Measurements from ENCODE around the gene ARHGAP32. TPM values are rescaled to one million over a fixed set of nuclear protein-coding genes. Genes with fewer than 3 reads are reported as not detected.

The ARHGAP32 gene
- total and polyA plus RNA-seq, 9 donors, result 5.9 to 34.8 (median 28.4) TPM

DNA sequence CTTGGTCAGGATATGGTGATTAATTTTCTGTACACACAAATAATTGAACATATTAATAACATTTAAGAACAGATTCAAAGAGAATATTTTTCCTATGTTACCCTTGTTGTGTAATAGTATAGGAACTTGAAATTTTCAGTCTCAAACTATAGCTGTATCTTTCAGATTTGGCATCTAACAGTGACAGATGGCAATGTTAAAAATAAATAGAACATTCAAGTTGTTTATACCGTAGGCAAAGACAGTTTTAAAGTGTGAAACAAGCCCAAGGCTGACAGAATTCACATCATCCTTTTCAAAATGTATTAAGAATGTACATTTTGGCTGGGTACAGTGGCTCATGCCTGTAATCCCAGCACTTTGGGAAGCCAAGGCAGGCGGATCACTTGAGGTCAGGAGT lies 156.9 kb downstream of the ARHGAP32 start:
- no peak overlapping the region for H3K4me3 ChIP-seq
- intact Hi-C loops (cut with DNase I), result no loop called here
- H3K36me3 ChIP-seq, result no peaks in the 10 kb centered on the region
- TF ChIP-seq, protein P1, sequence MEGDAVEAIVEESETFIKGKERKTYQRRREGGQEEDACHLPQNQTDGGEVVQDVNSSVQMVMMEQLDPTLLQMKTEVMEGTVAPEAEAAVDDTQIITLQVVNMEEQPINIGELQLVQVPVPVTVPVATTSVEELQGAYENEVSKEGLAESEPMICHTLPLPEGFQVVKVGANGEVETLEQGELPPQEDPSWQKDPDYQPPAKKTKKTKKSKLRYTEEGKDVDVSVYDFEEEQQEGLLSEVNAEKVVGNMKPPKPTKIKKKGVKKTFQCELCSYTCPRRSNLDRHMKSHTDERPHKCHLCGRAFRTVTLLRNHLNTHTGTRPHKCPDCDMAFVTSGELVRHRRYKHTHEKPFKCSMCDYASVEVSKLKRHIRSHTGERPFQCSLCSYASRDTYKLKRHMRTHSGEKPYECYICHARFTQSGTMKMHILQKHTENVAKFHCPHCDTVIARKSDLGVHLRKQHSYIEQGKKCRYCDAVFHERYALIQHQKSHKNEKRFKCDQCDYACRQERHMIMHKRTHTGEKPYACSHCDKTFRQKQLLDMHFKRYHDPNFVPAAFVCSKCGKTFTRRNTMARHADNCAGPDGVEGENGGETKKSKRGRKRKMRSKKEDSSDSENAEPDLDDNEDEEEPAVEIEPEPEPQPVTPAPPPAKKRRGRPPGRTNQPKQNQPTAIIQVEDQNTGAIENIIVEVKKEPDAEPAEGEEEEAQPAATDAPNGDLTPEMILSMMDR (IDR thresholded peaks at IDR 0.05), result no peak
- TF ChIP-seq EP300 (IDR thresholded peaks at IDR 0.05) (no peak), POLR2A (IDR thresholded peaks at IDR 0.05) (no peak)
- no peak for DNase-seq
- H3K4me1 ChIP-seq (ENCODE audit: insufficient read depth), result no peaks in the 10 kb centered on the region
- 92 to 98% (median 97%) methylated on average over 2 of the region's 2 CpGs for WGBS, 3 donors
- H3K27me3 ChIP-seq, result no peaks in the 10 kb centered on the region
- no peak overlapping the region for H3K27ac ChIP-seq
- H3K9me3 ChIP-seq, result no peaks in the 10 kb centered on the region

DNA sequence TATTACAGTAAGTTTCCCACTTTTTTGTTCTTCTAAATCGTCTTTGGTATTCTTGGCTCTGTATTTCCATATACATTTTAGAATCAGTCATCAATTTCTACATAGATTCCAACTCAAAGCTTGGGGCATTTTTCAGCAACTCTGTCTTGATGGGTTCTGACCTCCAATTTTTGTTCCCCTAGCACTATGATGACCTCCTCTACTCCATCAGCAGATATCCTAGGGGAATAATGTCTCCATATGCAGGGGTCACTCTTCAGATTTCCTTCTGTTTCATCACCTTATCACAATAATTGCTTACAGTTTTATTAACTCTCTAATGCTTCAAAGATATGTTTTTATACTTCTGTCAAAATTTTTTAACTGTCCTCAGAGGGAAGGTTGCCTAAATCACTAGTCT lies 158.1 kb downstream of the ARHGAP32 start:
- no peaks in the 10 kb centered on the region for H3K9me3 ChIP-seq
- intact Hi-C loops (cut with DNase I), result no loop called here
- no peak for DNase-seq
- H3K27ac ChIP-seq, result no peak overlapping the region
- TF ChIP-seq, protein P1 (IDR thresholded peaks at IDR 0.05), result no peak
- no peak for TF ChIP-seq EP300 (IDR thresholded peaks at IDR 0.05)
- no peak for TF ChIP-seq POLR2A (IDR thresholded peaks at IDR 0.05)
- no peaks in the 10 kb centered on the region for H3K36me3 ChIP-seq
- no peak overlapping the region for H3K4me3 ChIP-seq
- WGBS, 3 donors, result 95 to 96% (median 95%) methylated on average over 1 of the region's 1 CpG
- H3K27me3 ChIP-seq, result no peaks in the 10 kb centered on the region
- no peaks in the 10 kb centered on the region for H3K4me1 ChIP-seq (ENCODE audit: insufficient read depth)

DNA sequence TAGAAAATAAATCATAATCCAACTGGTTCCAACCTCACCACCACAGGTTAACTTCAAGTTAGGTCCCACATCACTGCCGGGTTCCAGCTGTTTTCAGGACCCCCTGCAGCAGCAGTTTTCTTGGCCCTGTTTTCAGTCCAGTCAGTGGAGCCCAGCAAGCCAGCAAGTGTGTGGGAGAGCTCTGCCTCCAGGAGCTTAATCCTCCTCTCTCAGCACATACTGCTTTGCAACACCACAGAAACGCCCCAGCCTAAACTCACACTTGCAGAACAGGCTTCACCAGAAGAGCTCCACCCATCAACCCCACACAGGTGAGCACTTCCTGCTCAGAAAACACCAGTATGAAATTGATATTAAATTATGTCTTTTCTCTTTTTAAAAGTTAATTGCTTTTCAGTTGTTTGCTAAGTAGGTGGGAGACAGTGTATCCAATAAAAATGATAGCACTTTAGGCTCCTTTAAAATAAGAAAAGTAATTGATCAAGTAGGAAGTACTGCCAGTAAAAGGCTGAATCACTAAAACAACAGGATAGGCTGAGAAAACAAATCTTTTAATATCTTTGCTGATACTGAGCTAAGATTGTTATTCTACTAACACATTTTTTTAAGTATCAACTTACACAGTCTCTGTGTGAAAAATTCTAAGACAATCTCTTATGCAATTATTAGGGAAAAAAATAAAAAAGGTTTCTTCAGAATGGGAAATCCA lies 168.0 kb downstream of the ARHGAP32 start:
- 21 to 34% (median 29%) methylated on average over 2 of the region's 2 CpGs for WGBS, 3 donors
- intact Hi-C loops (cut with DNase I), result no loop called here
- H3K27me3 ChIP-seq, result no peaks in the 10 kb centered on the region
- no peak overlapping the region for H3K27ac ChIP-seq
- H3K4me1 ChIP-seq (ENCODE audit: insufficient read depth), result peaks cover 2% of the 10 kb centered on the region
- no peaks in the 10 kb centered on the region for H3K9me3 ChIP-seq
- H3K36me3 ChIP-seq, result no peaks in the 10 kb centered on the region
- H3K4me3 ChIP-seq, result no peak overlapping the region
- DNase-seq, result no peak
- TF ChIP-seq, protein P1 (IDR thresholded peaks at IDR 0.05), result no peak
- TF ChIP-seq POLR2A (IDR thresholded peaks at IDR 0.05) (no peak), EP300 (IDR thresholded peaks at IDR 0.05) (no peak)

DNA sequence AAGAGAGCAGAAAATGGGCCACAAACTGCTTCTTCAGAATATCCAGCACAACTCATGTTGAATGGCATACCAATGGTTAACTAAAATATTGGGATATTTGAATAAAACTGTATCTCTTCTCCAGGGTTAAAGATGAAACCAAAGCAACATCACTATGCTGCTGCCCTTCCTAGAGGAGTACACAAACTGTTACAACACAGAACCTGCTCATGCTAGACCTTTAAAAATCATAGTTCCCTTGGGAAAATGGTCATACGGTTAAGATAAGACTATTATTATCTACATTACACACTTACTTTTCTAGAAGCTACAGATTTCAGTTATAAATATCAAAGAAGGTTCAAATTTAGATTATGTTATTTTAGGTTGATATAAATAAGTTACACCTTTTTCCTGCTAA lies 170.8 kb downstream of the ARHGAP32 start:
- H3K27ac ChIP-seq, result no peak overlapping the region
- WGBS, 3 donors, result 31 to 33% (median 33%) methylated on average over 1 of the region's 1 CpG

More for the DNA sequence above, 170.8 kb downstream of the ARHGAP32 start:
- peaks cover 2% of the 10 kb centered on the region for H3K4me1 ChIP-seq (ENCODE audit: insufficient read depth)
- TF ChIP-seq, protein P1 (IDR thresholded peaks at IDR 0.05), result no peak
- TF ChIP-seq POLR2A (IDR thresholded peaks at IDR 0.05) (no peak), EP300 (IDR thresholded peaks at IDR 0.05) (no peak)
- intact Hi-C loops (cut with DNase I), result no loop called here
- no peaks in the 10 kb centered on the region for H3K9me3 ChIP-seq
- H3K4me3 ChIP-seq, result no peak overlapping the region
- no peak for DNase-seq
- no peaks in the 10 kb centered on the region for H3K27me3 ChIP-seq
- no peaks in the 10 kb centered on the region for H3K36me3 ChIP-seq
